Effector CD8-positive, alpha-beta T cell (primary cell): Measurements from ENCODE around the gene MTHFD1.

Experiments used
- DNase-seq: peaks from one replicate; lab custom pipeline; 2025; lab: John Stamatoyannopoulos, UW

MTHFD1 gene

GRCh38 chr14:64407329-64407728, 19.2 kb downstream of the MTHFD1 start:
- no peak for DNase-seq

- DNase-seq = no peak
Observed at GRCh38 chr14:64409126-64409920, 21.2 kb downstream of the MTHFD1 start.

GRCh38 chr14:64410084-64410774, 22.1 kb downstream of the MTHFD1 start:
- DNase-seq = no peak

GRCh38 chr14:64411001-64411400, 22.8 kb downstream of the MTHFD1 start:
- no peak for DNase-seq

GRCh38 chr14:64412237-64412636, 24.1 kb downstream of the MTHFD1 start:
- no peak for DNase-seq

- DNase-seq = no peak
Observed at GRCh38 chr14:64416348-64416932, 28.3 kb downstream of the MTHFD1 start.

GRCh38 chr14:64417055-64417770, 29.1 kb downstream of the MTHFD1 start:
- DNase-seq = no peak

- DNase-seq = no peak
Observed at GRCh38 chr14:64417771-64418125, 29.6 kb downstream of the MTHFD1 start.

- no peak for DNase-seq
Observed at GRCh38 chr14:64419003-64419402, 30.9 kb downstream of the MTHFD1 start.

GRCh38 chr14:64421166-64421565, 33.0 kb downstream of the MTHFD1 start:
- DNase-seq = no peak

GRCh38 chr14:64422005-64422404, 33.9 kb downstream of the MTHFD1 start:
- DNase-seq = no peak

- DNase-seq = no peak
Observed at GRCh38 chr14:64422756-64423155, 34.6 kb downstream of the MTHFD1 start.

GRCh38 chr14:64423987-64424386, 35.8 kb downstream of the MTHFD1 start:
- no peak for DNase-seq

- DNase-seq = no peak
Observed at GRCh38 chr14:64434528-64434927, 46.4 kb downstream of the MTHFD1 start.

- no peak for DNase-seq
Observed at GRCh38 chr14:64438181-64438841, 50.2 kb downstream of the MTHFD1 start.

GRCh38 chr14:64439141-64439540, 51.0 kb downstream of the MTHFD1 start:
- no peak for DNase-seq

GRCh38 chr14:64440494-64440893, 52.3 kb downstream of the MTHFD1 start:
- DNase-seq = no peak

- no peak for DNase-seq
Observed at GRCh38 chr14:64442300-64442988, 54.3 kb downstream of the MTHFD1 start.

- DNase-seq = no peak
Observed at GRCh38 chr14:64444140-64444539, 56.0 kb downstream of the MTHFD1 start.

GRCh38 chr14:64444984-64445845, 57.1 kb downstream of the MTHFD1 start:
- DNase-seq = no peak
